Activated T-cell treated with anti-CD3 and anti-CD28 coated beads, Interleukin-2, amount 50 U/mL, for 1 hour (primary cell): ENCODE data around the gene HPS6.
"Not testable (repeated sequence)": the region's sequence is repeated elsewhere in the genome, so short reads cannot be mapped to it uniquely, and the experiment has no call there.

Experiments used
- DNase-seq: peaks from one replicate; pipeline ENCODE4 v3.0.0-alpha.2; 2020

Gene HPS6

DNA sequence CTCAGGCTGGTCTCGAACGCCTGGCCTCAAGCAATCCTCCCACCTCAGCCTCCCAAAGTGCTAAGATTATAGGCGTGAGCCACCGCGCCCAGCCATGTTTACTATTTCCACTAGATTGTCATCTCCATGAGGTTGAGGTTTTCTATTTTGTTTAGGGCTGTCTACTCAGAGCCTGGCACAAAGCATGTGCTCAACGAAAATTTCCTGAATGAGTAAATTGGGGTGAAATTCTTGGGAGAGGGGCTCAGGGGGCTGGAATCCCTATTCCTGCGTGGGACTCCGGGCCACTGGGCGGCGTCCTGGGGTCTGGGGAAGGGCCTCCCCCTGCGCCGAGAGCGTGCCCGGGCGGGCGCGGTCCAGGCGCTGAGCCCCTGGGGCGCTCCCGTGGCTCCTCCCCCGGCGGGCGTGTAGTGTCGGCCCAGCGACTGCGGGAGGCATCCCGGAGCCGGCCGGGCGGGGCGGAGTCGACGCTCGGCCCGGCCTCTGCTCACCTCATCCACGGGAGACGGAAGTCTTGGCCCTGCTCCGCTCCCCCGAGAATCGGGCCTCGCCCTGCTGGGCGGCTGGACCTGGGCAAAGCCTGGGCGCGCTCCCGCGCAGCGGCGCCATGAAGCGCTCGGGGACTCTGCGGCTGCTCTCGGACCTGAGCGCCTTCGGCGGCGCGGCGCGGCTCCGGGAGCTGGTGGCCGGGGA, at the start of gene HPS6:
Gene HPS6 (plus strand): TSS at position 482 of the 693 bp plus-strand sequence. CDS start 126 bp downstream, at position 608.
- DNase-seq = peak; percentile 89

DNA sequence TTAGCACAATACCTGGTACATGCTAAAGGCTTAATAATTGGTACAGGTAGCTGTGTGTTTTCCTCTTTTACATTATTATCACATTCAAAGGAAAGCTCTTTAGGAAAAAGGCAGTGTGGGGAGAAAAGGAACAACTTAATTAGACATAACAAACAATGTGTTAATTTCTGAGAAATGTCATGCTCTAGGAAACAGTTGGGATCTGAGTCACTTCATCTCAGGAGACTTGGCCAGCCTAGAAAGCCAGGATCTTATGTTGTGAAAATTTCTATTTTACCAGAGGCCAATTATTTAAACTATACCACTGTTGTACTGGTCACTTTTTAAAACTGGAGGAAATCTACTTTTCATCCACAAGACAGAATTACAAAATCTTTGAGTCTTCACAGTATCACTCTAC, 48.7 kb upstream of the HPS6 start:
- DNase-seq = no peak

DNA sequence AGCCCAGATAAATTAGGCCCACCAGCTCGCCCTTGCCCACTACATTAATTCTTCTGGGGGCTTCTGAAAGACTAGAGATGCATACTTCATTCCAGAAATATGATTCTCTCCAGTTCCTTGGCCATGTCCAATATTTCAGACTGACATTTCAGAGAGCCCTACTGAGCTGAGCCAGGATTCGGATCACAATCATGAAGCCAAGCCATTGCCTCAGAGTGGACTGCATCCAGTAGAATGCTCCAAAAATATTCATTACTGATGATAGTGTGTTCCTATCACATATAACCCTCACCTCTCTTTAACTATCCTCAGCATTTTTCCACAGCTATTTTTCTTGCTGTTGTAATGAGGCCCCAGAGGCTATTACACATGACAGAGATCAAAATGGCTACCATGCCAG, 47.9 kb upstream of the HPS6 start:
- no peak for DNase-seq

DNA sequence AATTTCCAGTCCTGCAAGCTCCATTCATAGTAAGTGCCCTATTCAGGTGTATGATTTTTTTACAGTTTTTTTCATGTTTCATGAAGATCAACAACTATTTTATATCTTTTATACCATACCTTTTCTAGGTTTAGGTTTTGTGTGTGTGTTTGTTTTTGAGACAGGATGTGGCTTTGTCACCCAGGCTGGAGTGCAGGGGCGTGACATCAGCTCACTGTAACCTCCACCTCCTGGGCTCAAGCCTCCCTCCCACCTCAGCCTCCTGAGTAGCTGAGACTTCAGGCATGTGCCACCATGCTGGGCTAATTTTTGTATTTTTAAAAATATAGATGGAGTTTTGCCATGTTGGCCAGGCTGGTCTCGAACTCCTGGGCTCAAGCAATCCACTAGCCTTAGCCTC, 44.2 kb upstream of the HPS6 start:
- DNase-seq = no peak

DNA sequence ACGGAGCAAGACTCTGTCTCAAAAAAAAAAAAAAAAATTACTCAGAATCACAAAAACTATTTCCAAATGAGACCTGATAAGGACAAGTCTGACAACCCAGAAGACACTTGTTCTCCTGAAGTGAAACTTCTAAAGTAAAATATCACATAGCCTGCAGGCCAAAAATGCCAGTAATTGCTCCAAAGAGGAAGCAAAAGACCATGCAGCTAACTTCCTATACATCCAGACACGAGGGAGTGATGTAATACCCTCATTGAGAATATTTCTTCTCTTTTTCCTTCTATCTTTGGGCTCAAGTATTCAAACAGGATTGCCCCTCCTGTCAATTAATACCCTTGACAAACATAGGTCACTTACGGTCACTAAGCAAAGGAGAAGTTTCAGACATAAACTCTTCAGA, 40.4 kb upstream of the HPS6 start:
- DNase-seq = no peak

DNA sequence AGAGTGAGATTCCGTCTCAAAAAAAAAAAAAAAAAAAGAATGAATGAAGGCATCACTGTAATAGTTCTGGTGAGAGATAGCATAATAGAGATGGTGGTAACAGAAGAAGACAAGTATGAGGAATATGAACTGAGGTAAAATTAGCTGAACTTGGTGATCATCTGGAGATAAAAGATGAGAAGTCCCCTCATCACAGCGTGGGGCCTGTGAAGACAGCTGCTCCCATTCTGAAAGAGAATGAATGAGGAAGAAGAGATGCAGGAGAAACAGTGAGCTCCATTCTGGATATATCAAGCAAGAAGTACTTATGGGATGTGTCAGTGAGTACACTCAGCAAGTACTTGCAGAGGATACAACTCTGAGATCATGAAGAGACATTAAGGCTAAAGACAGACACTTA, 37.9 kb upstream of the HPS6 start:
- DNase-seq = no peak

DNA sequence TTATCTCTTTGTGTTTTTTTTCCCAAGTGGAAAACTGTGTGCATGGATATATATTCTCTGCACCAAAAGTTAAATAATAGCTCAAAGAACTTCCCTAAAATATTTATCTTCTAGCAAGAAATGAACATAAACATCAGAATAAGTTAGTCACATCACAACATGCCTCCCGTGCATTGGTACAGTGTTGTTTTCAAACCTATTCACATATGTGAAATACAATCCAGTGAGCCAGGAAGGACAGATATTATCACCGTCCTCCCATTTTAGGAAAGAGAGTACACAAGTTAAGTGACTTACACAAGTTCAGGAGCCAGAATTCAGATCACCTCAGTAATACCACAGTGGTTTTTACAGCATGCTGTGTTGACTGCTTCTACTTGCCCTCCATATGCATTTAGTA, 31.4 kb upstream of the HPS6 start:
- no peak for DNase-seq

DNA sequence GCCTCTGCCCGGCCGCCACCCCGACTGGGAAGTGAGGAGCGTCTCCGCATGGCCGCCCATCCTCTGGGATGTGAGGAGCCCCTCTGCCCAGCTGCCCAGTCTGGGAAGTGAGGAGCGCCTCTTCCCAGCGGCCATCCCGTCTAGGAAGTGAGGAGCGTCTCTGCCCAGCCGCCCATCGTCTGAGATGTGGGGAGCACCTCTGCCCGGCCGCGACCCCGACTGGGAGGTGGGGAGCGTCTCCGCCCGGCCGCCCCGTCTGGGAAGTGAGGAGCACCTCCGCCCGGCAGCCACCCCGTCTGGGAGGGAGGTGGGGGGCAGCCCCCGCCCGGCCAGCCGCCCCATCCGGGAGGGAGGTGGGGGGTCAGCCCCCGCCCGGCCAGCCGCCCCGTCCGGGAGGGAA, 29.3 kb upstream of the HPS6 start:
- not testable (repeated sequence) for DNase-seq

DNA sequence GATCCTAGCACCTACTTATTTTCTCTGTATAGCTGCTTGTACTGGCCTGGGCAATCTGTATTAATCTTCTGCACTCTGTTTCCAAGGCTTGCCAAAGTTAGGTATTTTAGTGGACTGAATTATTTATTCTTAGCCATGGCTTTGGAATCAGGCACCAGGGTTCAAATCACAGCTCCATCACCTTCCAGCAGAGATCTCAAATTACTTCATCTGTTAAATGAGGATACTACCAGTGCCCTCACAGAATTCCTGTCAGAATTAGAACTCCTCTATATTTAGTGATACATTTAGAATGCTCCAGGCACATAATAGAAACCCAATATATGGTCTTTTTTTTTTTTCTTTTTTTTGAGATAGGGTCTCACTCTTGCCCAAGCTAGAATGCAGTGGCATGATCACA, 26.7 kb upstream of the HPS6 start:
- no peak for DNase-seq

DNA sequence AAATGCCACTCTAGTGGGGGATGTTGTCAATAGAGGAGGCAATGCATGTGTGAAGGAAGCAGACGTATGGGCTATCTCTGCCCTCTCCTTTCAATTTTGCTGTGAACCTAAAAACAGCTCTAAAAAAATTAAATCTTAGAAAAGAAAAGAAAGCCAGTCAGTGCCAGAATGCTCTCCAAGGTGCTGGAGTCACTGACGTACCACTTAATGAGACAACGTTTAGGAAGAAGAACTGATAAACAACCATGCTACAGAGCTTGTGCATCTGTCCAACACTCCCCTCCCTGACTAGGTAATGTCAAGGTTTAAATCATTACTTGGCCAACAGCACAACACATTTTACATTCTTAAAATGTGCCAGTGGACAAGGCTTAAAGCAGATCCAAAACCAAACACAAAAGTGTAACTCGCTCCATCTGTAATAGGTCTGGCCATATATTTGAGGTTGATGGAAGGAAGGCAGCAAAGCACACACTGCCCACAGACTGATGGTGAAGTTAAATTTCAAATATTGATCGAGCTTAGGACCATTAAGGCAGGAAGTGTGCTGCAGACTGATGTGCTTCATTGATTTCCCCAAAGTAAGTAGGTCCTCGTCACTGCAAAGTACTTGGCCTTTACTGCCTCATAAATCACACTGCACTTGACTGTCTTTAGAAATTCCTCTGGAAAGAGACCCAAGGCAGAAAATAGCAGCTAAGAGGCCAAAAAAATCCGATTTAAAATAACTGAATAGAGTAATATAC, 24.7 kb upstream of the HPS6 start:
- no peak for DNase-seq

DNA sequence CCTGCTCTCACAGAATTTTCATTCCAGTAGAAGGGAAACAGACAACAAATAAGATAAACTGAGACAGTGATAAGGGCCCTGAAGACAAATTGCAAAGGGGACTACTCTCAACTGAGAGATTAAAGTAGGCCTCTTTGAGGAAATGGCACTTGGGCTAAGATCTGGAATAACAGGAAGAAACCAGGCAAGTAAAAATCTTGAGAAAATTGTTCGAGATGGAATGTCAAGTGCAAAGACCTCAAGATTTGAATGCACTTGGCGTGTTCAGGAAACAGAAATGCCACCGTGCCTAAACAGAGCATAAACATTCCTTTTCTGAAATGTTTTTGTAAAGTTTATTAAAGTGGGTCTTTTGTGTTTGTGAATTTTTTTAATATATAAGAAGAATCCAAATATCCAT, 19.9 kb upstream of the HPS6 start:
- DNase-seq = no peak

DNA sequence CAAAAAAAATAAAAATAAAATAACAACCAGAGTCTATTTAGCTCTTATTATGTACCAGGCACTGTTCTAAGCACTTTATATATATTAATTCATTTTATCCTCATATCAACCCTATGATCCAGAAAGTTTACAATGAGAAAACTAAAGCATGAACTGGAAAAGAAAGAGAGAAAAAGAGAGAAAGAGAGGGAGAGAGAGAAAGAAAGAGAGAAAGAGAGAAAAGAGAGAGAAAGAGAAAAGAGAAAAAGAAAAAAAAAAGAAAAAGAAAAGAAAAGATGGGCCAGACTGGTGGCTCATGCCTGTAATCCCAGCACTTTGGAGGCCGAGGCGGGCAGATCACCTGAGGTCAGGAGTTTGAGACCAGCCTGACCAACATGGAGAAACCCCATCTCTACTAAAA, 19.1 kb upstream of the HPS6 start:
- no peak for DNase-seq

DNA sequence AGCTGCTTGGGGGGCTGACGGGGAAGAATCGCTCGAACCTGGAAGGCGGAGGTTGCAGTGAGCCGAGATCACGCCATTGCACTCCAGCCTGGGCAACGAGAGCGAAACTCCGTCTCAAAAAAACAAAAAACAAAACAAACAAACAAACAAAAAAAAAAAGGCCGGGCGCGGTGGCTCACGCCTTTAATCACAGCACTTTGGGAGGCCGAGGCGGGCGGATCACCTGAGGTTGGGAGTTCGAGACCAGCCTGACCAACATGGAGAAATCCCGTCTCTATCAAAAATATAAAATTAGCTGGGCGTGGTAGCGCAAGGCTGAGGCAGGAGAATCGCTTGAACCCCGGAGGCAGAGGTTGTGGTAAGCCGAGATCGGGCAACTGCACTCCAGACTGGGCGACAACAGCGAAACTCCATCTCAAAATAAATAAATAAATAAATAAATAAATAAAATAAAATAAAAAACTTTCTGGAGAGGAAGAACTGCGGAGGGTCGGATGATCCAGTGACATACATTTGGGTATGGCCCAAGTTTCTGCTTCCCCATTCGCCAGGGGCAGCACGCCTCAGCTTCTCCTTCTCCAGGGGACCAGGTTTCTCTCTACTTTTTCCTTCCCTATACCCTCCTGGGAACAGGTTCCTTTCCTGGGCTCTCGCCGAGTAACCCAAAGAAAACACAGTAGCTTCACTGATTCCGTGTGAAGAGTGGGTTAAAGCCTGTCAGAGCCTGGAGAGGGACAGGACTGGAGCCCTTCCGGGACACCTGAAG, 10.1 kb upstream of the HPS6 start:
- not testable (repeated sequence) for DNase-seq

DNA sequence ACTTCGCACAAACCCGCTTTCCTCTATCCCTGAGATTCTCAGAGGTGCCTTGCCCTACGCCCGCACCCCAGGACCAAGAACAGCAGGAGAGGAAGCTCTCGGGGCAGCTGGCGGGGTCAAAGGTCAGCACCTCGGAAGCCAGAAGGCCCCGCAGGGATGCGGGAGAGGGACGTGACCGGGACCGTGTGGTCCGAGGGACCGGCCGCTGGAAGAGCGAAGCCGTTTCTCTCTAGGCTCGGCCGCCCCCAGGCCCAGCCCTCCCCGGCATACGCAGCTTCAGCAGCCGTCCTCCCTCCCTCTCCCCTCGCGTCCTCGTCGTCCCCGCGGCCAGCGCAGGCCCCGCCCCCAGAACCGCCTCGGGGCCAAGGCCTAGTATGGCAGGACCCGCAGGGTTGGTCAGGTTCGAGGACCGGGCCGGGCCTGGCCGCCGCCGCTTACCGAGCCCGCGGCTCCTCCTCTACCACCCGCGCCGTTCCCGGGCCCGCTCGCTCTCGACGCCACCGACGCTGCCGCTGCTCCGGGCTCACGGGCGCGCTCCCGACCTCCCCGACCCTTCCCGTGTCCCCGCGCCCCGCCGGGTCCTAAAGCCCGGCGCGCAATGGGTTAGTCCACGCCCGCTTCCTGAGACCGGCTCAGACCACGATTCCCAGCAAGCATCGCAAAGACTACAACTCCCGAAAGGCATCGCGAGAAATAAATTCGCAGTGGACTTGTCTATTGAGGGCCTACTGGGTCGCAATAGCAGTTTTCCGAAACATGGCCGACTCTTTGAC, 9.3 kb upstream of the HPS6 start, which contains the start of gene ARMH3:
Gene ARMH3 (minus strand): TSS at position 527 of the 773 bp plus-strand sequence. CDS start 16,059 bp downstream, outside the sequence.
- peak; percentile 86 for DNase-seq

DNA sequence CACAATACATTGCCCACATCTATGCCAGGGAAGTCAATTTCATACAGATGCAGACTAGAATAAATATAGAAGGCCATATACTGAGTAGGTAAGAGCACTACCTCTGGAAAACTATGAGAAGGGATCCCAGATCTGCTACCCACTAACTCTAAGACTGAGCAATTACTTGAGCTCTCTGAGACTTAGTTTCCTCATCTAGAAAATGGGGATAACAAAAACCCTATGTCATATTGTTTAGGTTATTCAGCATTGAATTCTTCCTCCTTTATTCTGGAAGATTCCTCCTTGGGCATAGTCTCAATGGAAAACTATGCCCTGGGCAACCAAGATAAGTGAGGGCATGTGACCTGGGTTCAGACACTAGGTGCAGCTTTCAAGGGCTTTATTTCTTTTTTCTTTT, 5.2 kb upstream of the HPS6 start:
- no peak for DNase-seq

DNA sequence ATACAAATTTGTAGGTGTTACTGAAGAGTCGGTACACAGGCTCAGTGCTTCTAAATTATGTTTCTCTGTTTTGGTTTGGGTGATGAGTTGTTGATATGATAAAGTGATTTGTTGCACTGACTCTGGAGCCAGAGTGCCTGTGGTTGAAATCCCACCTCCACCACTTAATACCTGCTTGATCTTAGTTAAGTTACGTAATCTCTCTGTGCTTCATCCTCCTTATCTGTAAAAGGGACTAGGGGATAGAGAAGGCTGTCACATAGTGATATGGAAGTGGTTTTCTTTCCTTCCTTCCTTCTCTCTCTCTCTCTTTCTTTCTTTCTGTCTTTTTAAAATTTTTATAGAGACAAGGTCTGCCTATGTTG, 664 bp upstream of the HPS6 start:
- no peak for DNase-seq

DNA sequence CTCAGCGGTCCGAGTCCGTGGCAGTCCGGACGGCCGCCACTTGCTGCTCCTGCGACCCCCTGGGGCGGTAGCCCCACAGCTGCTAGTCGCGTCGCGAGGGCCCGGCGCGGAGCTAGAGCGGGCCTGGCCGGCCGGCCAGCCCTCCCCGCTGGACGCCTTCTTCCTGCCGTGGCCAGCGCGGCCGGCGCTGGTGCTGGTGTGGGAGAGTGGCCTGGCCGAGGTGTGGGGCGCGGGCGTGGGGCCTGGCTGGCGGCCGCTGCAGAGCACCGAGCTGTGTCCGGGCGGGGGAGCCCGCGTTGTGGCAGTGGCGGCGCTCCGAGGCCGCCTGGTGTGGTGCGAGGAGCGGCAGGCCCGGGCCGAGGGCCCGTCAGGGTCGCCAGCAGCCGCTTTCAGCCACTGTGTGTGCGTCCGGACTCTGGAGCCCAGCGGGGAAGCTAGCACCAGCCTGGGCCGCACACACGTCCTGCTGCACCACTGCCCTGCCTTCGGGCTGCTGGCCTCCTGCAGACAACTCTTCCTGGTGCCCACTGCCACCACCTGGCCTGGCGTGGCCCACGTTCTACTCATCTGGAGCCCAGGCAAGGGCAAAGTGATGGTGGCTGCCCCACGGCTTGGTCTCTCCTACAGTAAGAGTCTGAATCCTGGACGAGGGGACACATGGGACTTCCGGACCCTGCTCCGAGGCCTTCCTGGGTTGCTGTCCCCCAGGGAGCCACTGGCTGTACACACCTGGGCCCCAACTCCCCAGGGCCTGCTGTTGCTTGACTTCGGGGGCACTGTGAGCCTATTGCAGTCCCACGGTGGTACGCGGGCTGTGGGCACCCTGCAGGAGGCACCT, 631 bp downstream of the HPS6 start:
- DNase-seq = peak; percentile 39

DNA sequence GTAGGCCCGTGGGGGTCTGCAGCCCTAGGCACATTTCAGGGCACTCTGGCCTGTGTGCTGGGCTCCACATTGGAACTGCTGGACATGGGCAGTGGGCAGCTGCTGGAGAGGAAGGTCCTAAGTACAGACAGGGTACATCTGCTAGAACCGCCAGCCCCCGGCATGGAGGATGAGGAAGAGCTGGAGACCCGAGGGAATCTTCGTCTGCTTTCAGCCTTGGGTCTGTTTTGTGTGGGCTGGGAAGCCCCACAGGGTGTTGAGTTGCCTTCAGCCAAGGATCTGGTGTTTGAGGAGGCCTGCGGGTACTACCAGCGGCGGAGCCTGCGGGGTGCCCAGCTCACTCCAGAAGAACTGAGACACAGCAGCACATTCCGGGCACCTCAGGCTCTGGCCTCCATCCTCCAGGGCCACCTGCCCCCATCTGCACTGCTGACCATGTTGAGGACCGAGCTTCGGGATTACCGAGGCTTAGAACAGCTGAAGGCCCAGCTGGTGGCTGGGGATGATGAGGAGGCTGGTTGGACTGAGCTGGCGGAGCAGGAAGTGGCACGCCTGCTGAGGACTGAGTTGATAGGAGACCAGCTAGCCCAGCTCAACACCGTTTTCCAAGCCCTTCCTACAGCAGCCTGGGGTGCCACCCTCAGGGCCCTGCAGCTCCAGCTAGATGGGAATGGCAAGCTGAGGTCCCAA, 1.4 kb downstream of the HPS6 start:
- no peak for DNase-seq

DNA sequence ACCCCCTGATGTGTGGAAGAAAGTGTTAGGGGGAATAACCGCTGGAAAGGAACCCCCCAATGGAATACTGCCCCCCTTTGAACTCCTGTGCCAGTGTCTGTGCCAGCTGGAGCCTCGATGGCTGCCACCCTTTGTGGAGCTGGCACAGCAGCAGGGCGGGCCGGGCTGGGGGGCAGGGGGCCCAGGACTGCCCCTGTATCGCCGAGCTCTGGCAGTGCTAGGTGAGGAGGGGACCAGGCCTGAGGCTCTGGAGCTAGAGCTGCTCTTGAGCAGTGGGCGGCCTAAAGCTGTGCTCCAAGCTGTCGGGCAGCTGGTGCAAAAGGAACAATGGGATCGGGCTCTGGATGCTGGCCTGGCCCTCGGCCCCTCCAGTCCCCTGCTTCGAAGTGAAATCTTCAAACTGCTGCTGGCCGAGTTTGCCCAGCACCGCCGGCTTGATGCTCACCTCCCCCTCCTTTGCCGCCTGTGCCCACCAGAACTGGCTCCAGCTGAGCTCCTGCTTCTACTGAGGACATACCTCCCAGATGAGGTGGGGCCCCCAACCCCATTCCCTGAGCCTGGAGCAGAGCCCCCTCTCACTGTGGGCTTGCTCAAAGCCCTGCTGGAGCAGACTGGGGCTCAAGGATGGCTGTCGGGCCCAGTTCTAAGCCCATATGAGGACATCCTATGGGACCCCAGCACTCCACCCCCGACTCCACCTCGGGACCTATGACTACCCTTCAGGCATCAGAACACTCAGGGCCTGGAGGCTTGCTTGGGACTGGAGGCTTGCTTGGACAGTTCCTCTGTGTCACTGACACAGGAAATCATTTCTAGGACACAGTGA, 2.2 kb downstream of the HPS6 start:
- no peak for DNase-seq

DNA sequence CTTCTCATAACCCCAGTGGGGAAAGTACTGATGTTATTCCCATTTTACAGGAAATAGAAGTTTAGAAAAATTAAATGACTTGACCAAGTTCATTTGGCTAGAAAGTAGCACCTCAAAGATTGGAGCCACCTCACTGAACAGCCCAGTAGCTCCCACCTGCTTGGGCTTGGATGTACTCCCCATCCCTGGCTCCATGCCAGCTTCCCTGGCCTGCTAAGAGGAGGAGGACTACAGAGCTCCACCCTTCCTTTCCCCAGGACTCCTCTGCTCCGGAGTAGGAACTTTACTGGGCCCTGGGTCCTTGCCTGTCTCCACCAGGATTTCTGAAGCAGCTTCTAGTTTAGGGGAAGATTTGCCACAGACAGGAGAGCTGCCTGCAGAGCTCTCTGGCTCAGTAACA, 3.1 kb downstream of the HPS6 start:
- no peak for DNase-seq

DNA sequence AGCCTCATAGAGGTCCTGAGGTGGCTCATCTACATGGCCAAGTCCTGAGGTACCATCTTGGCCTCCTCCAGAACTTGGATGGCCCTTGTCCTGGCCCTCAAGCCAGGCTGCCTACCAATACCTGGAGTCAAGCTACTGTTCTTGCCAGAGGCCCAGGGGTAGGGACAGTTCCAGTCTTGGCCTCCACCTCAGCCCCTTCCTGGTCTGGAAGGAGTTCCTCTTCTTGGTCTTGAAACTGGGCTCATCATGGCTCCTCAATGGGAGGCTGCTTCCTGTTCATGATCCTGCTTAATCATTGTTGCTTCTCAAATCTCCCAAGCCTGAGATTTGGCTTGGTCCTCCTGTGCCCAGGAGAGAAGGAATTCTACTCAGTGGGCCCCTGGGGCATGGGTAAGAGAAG, 3.9 kb downstream of the HPS6 start:
- no peak for DNase-seq
